PC-9 (cell line): Measurements from ENCODE around the gene TGFBR1. TPM values are rescaled to one million over a fixed set of nuclear protein-coding genes. Genes with fewer than 3 reads are reported as not detected.

ENCODE experiments used
- BruUV-seq: library from RNA; stranded (reverse); fragments of 400-500 nt; replicated peaks from 2 replicates; lab custom pipeline; 2021; lab: Mats Ljungman, UMichigan
- CTCF ChIA-PET: fragments of 300-600 bp; sonication (Branson Sonifier 250); formaldehyde crosslinking; loops from one replicate; lab custom pipeline; 2022; ENCODE audit warnings: antibody characterized with exemption; lab: Charles Lee
- POLR2A ChIA-PET: fragments of 300-600 bp; sonication (Branson Sonifier 250); formaldehyde crosslinking; loops from one replicate; lab custom pipeline; 2022; ENCODE audit warnings: antibody characterized with exemption; ENCODE audit not compliant: unreplicated experiment; lab: Charles Lee
- DNase-seq, 2 experiments: peaks; one replicate each; pipeline versions ENCODE4 v3.0.0 to v3.0.0-alpha.2; 2015 to 2022; ENCODE audit warnings: mixed read lengths in 1 of 2
- H2AFZ ChIP-seq: fragments of 200-600 bp; sonication (generic); 2 replicates; pipeline ENCODE4 v1.8.1; 2017; ENCODE audit warnings: antibody characterized with exemption
- H3F3A ChIP-seq: fragments of 200-600 bp; sonication (generic); 2 replicates; pipeline ENCODE4 v1.8.1; 2017; ENCODE audit warnings: antibody characterized with exemption, mild to moderate bottlenecking, low read depth; ENCODE audit not compliant: insufficient read depth
- H3K27ac ChIP-seq: fragments of 200-600 bp; sonication (generic); 2 replicates; pipeline ENCODE4 v1.6.1; 2016; ENCODE audit warnings: mixed run types
- H3K27me3 ChIP-seq: fragments of 200-600 bp; sonication (generic); 2 replicates; pipeline ENCODE4 v1.6.1; 2016; ENCODE audit warnings: low read depth, mixed run types; ENCODE audit not compliant: insufficient read depth
- H3K36me3 ChIP-seq: fragments of 200-600 bp; sonication (generic); 2 replicates; pipeline ENCODE4 v1.6.1; 2016; ENCODE audit warnings: low read depth, mixed run types
- H3K4me1 ChIP-seq: fragments of 200-600 bp; sonication (generic); replicated peaks from 2 replicates; pipeline ENCODE4 v1.6.1; 2016; ENCODE audit warnings: mixed run types; ENCODE audit not compliant: insufficient read depth
- H3K4me2 ChIP-seq: fragments of 200-600 bp; sonication (generic); 2 replicates; pipeline ENCODE4 v1.6.1; 2017; ENCODE audit warnings: mixed run types
- H3K4me3 ChIP-seq: fragments of 200-600 bp; sonication (generic); 2 replicates; pipeline ENCODE4 v1.6.1; 2016; ENCODE audit warnings: mixed run types
- H3K79me2 ChIP-seq: fragments of 200-600 bp; sonication (generic); 2 replicates; pipeline ENCODE4 v1.6.1; 2017; ENCODE audit warnings: low read depth, mixed run types
- H3K9me2 ChIP-seq: fragments of 200-600 bp; sonication (generic); 2 replicates; pipeline ENCODE4 v1.8.1; 2017; ENCODE audit warnings: mild to moderate bottlenecking; ENCODE audit not compliant: insufficient read depth
- H3K9me3 ChIP-seq: fragments of 200-600 bp; sonication (generic); 2 replicates; pipeline ENCODE4 v1.8.1; 2016; ENCODE audit warnings: low read depth; ENCODE audit not compliant: insufficient read depth
- H4K20me1 ChIP-seq: fragments of 200-600 bp; sonication (generic); 2 replicates; pipeline ENCODE4 v1.8.1; 2017; ENCODE audit not compliant: insufficient read depth
- CTCF ChIP-seq: fragments of 200-600 bp; sonication (generic); conservative IDR thresholded peaks from 2 replicates; pipeline ENCODE4 v1.6.1; 2017; ENCODE audit warnings: mixed run types, antibody characterized with exemption, mild to moderate bottlenecking, moderate library complexity
- EZH2 ChIP-seq: fragments of 200-600 bp; sonication (generic); IDR thresholded peaks from 2 replicates; pipeline ENCODE4 v1.8.0; 2017; ENCODE audit warnings: antibody characterized with exemption, low read depth
- intact Hi-C: fragments of 100-400 bp; cut with micrococcal nuclease; formaldehyde crosslinking; loops from one replicate; pipeline ENCODE4 v1.10.0; 2022; ENCODE audit not compliant: unreplicated experiment
- total RNA-seq: library from RNA; stranded (reverse); gene quantifications from 2 replicates; pipeline ENCODE4 v1.2.3, GENCODE V29; 2021

The TGFBR1 gene
- total RNA-seq, 1 experiment from 2014 or later, result 18.3 TPM

- ChIA-PET CTCF (interaction anchor here (0.8 kb wide), 1 partner anchor 10 kb away, joined by 3 read pairs; no protein-coding TSS in a partner anchor), POLR2A (no interaction called here)
- no peaks in the 10 kb centered on the region for H4K20me1 ChIP-seq
- no TSS peak for BruUV-seq
- intact Hi-C loops, result no loop called here
- H3K4me2 ChIP-seq, result no peak overlapping the region
- H2AFZ ChIP-seq, result no peak overlapping the region
- peaks cover 16% of the 10 kb centered on the region for H3K9me3 ChIP-seq
- no peaks in the 10 kb centered on the region for H3K27me3 ChIP-seq
- H3K27ac ChIP-seq, result no peak overlapping the region
- H3K79me2 ChIP-seq, result no peaks in the 10 kb centered on the region; the same call in 1 of the 2 replicates
- no peaks in the 10 kb centered on the region for H3K9me2 ChIP-seq
- H3F3A ChIP-seq, result peaks cover 21% of the 10 kb centered on the region
- H3K4me1 ChIP-seq, result peaks cover 14% of the 10 kb centered on the region
- TF ChIP-seq EZH2, result no peak
- TF ChIP-seq CTCF, result no peak
- no peak overlapping the region for H3K4me3 ChIP-seq
- H3K36me3 ChIP-seq, result 0 out of 2 replicates have a peak, but pooled peaks cover 12% of the 10 kb centered on the region
- no peak for DNase-seq
These were observed 24.2 kb downstream of the TGFBR1 start for GRCh38 chr9:99129091-99129490.

GRCh38 chr9:99130069-99130468, 25.2 kb downstream of the TGFBR1 start:
- Histone ChIP-seq H3K4me1 (peaks cover 14% of the 10 kb centered on the region), H3K9me3 (peaks cover 16% of the 10 kb centered on the region), H3K4me2 (no peak overlapping the region), H3F3A (peaks cover 24% of the 10 kb centered on the region), H3K9me2 (no peaks in the 10 kb centered on the region), H3K27me3 (no peaks in the 10 kb centered on the region), H3K36me3 (0 out of 2 replicates have a peak, but pooled peaks cover 12% of the 10 kb centered on the region), H3K4me3 (no peak overlapping the region), H3K79me2 (no peaks in the 10 kb centered on the region; the same call in 1 of the 2 replicates), H2AFZ (no peak overlapping the region), H4K20me1 (no peaks in the 10 kb centered on the region), H3K27ac (no peak overlapping the region)
- CTCF ChIA-PET, result no interaction called here
- no peak for DNase-seq
- POLR2A ChIA-PET, result no interaction called here
- no peak for TF ChIP-seq EZH2
- no peak for TF ChIP-seq CTCF
- intact Hi-C loops, result no loop called here
- no TSS peak for BruUV-seq

- DNase-seq, result no peak
- H3K79me2 ChIP-seq, result no peaks in the 10 kb centered on the region; the same call in 1 of the 2 replicates
- POLR2A ChIA-PET, result no interaction called here
- CTCF ChIA-PET, result no interaction called here
- no peak overlapping the region for H2AFZ ChIP-seq
- H3K36me3 ChIP-seq, result no peaks in the 10 kb centered on the region
- no peaks in the 10 kb centered on the region for H4K20me1 ChIP-seq
- H3K27me3 ChIP-seq, result no peaks in the 10 kb centered on the region
- no peaks in the 10 kb centered on the region for H3K9me2 ChIP-seq
- no peak overlapping the region for H3K4me3 ChIP-seq
- H3K9me3 ChIP-seq, result no peaks in the 10 kb centered on the region
- BruUV-seq, result no TSS peak
- intact Hi-C loops, result no loop called here
- peaks cover 4% of the 10 kb centered on the region for H3K4me1 ChIP-seq
- peaks cover 8% of the 10 kb centered on the region for H3F3A ChIP-seq
- no peak for TF ChIP-seq CTCF
- no peak for TF ChIP-seq EZH2
- H3K27ac ChIP-seq, result no peak overlapping the region
- H3K4me2 ChIP-seq, result no peak overlapping the region
These were observed 28.2 kb downstream of the TGFBR1 start for GRCh38 chr9:99133145-99133544.
